GM21576 (cell line): Measurements from ENCODE around the gene STAT5A.
"Not testable (repeated sequence)": the region's sequence is repeated elsewhere in the genome, so short reads cannot be mapped to it uniquely, and the experiment has no call there.

ENCODE experiments used
- ATAC-seq: cut with Tn5 transposase; IDR thresholded peaks from one replicate; pipeline ENCODE4 v1.9.1; 2021; ENCODE audit warnings: mild to moderate bottlenecking, moderate library complexity; ENCODE audit not compliant: unreplicated experiment

STAT5A gene

DNA sequence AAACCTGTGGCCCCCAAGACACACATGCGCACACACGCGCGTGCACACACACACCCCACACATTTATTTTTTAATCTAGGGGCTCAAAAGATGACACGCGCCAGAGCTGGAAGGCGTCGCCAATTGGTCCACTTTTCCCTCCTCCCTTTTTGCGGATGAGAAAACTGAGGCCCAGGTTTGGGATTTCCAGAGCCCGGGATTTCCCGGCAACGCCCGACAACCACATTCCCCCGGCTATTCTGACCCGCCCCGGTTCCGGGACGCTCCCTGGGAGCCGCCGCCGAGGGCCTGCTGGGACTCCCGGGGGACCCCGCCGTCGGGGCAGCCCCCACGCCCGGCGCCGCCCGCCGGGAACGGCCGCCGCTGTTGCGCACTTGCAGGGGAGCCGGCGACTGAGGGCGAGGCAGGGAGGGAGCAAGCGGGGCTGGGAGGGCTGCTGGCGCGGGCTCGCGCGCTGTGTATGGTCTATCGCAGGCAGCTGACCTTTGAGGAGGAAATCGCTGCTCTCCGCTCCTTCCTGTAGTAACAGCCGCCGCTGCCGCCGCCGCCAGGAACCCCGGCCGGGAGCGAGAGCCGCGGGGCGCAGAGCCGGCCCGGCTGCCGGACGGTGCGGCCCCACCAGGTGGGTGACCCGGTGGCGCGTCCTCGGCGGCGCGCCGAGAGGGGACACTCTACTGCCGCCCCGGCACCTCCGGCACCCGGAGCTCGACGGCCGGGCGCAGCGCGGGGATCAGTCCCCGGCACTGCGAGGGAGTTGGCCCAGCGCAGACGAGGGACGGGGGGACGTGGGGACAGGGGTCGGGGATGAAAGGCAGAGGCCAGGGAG is at the start of gene STAT5A:
Gene STAT5A (plus strand): TSS at position 522 of the 826 bp plus-strand sequence. CDS start 914 bp downstream, outside the sequence.
- ATAC-seq = peak; percentile 60

- ATAC-seq = not testable (repeated sequence)
Observed at GRCh38 chr17:42239576-42239975, 48.7 kb upstream of the STAT5A start.

GRCh38 chr17:42240201-42240600 is 48.1 kb upstream of the STAT5A start:
- ATAC-seq = no peak

GRCh38 chr17:42240863-42241262 is 47.4 kb upstream of the STAT5A start:
- not testable (repeated sequence) for ATAC-seq

- ATAC-seq = no peak
Observed at GRCh38 chr17:42241871-42242270, 46.4 kb upstream of the STAT5A start.

DNA sequence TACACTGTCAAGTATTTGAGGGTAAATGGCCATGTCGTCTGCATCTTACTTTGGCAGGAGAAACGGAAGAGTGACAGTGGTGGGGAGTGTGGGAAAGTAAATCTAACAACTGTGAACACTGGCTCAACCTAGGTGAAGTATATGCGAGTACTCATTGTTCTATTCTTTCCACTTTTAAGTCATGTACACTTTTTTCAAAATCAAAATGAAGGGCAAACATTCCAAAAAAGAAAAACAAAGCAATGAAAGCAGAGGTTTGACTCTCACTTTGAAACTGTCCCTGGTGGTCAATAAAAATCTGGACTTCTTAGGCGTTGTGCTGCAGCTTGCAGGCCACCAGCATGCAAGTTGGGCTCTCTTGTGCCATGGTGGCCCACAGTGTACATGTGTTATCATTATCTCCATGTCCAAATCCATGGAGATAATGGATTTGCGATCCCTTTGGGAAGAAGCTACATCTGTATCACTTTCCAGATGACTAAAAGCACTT is 44.8 kb upstream of the STAT5A start:
- no peak for ATAC-seq

DNA sequence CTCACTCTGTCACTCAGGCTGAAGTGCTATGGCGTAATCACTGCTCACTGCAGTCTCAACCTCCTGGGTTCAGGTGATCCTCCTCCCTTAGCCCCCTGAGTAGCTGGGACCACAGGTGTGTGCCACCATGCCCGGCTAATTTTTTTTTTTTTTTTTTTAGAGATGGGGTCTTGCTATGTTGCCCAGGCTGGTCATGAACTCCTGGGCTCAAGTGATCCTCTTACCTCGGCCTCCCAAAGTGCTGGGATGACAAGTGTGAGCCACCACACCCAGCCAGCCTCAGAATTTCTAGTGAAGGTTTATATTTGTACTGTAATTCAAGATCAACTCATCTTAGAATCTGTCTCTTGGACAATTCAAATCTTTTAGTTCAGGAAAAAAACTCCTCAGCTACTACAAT is 44.2 kb upstream of the STAT5A start:
- not testable (repeated sequence) for ATAC-seq

DNA sequence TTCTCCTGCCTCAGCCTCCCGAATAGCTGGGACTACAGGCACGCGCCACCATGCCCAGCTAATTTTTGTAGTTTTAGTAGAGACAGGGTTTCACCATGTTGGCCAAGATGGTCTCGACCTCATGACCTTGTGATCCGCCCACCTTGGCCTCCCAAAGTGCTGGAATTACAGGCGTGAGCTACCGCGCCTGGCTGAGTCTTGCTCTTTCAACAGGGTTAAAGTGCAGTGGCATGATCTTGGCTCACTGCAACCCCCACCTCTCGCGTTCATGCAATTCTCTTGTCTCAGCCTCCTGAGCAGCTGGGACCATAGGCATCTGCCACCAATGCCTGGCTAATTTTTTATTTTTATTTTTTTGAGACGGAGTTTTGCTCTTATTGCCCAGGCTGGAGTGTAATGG is 43.1 kb upstream of the STAT5A start:
- ATAC-seq = not testable (repeated sequence)

DNA sequence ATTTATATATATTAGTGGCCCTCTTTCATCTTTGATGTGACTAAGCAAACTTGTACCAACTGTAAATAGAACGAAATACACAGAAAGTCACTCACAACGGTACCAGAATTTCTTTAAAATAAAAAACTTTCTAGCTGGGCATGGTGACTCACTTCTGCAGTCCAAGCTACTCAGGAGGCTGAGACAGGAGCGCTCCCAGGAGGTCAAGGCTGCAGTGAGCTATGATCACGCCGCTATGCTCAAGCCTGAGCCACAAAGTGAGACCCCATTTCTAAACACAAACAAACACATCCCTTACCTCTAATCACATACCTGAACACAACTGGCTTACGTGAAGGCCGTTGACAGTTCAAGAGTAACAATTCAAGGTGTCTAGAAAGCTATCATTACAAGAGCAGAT is 41.8 kb upstream of the STAT5A start:
- ATAC-seq = no peak

- ATAC-seq = no peak
Observed at GRCh38 chr17:42247734-42248133, 40.6 kb upstream of the STAT5A start.

DNA sequence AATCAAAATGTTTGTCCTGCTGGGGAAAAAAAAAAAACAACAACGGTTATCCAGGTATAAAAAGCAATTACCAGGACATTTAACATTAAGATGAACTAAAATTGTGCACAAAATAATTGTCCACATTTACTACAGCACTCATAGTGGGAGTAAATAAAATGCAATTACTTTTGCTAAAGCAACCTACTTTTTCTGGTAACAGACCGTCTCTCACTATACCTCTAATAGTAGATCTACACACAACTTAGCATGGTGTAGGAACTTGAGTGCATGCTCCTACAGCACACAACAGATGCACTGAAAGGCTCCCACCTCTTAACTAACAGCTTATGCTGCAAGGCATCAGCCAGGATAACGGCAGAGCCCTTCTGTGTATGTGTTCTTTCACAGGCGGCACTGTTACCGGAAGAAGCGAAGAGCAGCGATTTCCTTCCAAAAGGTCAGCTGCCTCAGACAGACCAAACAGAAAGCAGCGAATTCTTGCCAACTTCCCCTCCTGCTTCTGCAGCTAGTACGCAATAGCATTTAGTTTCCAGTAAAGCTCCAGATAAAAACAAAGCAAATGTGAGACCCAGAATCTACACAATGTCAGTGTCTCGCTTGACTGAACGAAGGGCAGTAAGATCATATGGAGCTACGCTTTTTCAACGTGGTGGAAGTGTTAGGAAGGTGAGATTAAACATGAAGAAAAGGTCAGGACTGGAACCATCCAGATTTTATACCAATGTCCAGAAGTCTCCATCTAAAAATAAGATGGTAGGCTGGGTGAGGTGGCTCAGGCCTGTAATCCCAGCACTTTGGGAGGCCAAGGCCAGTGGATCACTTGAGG is 39.7 kb upstream of the STAT5A start:
- peak; percentile 69 for ATAC-seq

DNA sequence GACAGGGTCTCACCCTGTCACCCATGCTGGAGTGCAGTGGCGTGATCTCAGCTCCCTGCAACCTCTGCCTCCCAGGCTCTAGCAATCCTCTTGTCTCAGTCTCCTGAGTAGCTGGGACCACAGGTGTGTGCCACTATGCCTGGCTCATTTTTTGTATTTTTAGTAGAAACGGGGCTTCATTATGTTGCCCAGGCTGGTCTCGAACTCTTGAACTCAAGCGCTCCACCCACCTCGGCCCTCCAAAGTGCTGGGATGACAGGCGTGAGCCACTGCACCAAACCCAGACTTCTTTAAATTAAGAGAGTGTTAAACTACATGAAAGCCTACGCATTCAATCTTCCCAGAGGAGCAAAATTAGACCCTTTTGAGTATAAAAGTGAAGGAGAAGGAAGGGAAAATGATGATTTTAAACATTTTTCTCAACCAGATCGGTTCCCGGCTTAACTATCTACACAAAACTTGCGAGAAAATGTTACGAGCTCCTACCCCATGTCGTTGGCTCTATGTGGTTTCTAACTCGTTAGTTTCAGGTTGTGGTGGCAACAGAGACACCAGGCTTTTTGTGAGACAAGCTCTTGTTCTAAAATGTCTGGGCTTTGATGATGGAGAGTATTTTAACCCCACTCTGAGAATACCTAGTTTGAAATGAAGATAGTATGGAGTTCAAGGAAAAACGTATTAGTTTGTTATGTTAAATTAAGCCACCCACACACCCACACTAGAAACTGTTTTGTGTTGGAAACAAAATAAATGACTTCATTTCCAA is 38.4 kb upstream of the STAT5A start:
- no peak for ATAC-seq

DNA sequence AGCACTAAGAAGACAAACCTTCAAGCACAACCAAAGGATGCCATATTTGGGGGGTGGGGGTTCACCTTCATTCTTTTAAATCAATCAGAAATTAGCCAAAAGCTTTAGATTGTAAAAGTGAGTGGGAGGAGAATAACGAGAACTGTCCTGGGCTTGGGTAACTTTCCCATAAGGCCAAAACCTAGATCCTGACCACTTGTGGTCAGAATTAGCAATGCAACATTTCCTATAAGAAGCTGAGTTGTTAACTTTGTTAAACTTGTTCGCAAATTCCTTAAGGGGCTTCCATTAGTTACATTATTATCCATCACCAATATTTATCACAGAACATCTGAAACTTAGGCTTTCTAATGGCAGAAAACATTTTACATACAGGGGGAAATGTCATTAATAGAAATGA is 37.2 kb upstream of the STAT5A start:
- no peak for ATAC-seq

DNA sequence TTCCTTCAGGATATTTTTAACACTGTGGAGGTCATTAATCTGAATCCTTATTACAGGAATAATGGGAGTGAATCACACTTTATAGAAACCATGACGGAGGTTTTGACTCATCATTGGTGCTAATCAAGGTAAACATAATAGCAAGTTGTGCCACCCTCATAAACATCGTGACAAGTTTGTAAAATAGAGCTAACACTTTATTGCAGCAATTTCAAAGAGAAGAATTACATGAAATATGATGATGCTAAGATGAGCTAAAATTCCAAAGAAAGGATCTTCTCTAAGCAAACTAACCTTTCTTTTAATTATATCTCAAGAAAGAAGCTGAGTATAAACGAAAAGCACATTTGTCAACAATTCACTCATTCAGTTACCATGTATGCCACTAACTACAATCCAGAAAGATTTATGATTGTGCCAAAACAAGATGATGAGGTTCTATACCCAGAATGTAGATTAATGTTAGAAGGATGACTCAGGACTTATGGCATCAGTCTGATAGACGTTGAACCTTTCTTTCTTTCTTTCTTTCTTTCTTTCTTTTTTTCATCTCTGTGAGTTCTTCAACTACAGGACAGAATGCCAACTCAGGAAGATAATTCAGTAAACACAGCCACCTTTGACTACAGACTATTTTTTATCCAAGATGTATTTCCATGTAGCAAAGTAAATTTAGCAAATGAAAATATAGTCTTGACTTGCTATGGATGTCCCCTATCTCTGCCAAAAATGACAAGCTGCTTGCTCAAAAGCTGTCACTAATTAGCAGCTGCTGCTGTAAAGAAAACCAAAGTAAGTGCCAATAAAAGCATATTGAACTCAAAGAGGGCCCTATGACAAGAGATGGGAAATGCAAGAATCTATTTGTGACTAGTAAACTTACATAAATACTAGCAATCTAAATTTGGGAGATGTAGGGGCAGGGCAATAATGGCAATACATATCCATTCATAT is 35.4 kb upstream of the STAT5A start:
- ATAC-seq = no peak

GRCh38 chr17:42253578-42253977 is 34.7 kb upstream of the STAT5A start:
- ATAC-seq = no peak

DNA sequence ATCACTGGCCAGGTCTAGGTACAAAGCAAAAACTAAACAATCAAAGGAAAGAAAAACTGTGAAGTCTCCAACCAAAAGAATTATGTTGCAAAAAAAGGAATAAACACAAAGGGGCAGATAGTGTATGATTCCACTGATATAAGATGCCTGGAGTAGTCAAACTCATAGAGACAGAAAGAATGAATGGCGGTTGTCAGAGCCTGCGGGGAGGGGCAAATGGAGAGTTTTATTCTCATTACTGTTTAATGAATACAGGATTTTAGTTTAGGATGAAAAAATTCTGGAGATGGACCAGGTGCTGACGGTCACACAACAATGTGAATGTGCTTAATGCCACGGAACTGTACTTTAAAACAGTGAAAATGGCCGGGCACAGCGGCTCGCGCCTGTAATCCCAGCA is 32.9 kb upstream of the STAT5A start:
- no peak for ATAC-seq

DNA sequence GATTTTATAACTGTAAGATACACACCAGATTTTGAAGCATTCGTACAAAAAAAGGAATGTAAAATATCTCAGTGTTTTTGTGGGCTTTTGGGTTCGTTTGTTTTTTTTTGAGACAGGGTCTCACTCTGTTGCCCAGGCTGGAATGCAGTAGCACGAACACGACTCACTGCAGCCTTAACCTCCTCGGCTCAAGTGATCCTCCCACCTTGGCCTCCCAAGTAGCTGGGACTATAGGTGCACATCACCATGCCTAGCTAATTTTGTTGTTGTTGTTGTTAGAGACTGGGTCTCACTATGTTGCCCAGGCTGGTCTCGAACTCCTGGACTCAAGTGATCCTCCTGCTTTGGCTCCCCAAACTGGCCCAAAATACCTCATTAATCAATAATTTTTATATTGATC is 28.0 kb upstream of the STAT5A start:
- no peak for ATAC-seq

GRCh38 chr17:42264366-42264765 is 23.9 kb upstream of the STAT5A start:
- ATAC-seq = not testable (repeated sequence)

GRCh38 chr17:42266462-42266861 is 21.8 kb upstream of the STAT5A start:
- ATAC-seq = no peak
